COLO829 (cell line): ENCODE measurements around the gene NLGN2.
"Not testable (repeated sequence)": the region's sequence is repeated elsewhere in the genome, so short reads cannot be mapped to it uniquely, and the experiment has no call there.

Experiments used
- DNase-seq: peaks from one replicate; pipeline ENCODE4 v3.0.0; 2012; ENCODE audit warnings: low spot score

Gene NLGN2

DNA sequence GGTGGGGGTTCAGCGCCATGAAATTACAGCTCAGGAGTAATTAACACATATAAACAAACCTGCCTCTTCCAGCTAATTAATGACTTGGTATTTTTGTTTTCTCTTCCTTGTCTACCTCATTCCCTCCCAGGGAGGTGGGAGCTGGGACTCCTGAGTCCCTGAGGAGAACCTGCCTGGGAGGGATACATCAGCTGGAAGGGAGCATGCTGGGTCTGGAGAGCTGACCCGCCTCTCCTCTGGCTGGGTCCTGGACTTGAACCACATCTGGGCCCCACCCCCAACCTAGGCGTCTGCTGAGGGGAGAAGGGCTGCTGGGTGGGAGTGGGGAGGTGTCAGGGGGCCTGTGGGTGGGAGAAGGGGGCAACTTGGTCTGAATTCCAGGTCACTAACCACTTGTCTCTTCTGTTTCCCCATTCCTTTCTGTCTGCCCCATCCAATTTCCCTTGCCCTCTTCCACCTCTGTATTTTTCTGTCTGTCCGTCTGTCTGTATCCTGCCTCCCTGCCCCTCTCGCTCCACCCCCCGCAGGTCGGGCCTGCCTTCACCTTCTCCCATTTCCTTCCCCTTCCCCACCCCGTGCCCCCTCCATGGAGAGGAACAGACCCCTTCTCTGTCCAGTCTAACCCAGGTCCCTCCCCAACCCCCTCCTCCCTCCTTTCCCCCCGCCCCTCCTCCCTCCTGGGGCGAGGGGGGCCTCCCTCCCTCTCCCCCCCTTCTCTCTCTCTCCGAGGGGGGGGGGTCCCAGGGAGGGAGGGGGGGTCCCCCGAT is at the start of gene NLGN2:
Gene NLGN2, plus strand, starts transcription at position 361 of the 767 bp plus-strand sequence. CDS start 411 bp downstream, outside the sequence.
- DNase-seq = no peak

DNA sequence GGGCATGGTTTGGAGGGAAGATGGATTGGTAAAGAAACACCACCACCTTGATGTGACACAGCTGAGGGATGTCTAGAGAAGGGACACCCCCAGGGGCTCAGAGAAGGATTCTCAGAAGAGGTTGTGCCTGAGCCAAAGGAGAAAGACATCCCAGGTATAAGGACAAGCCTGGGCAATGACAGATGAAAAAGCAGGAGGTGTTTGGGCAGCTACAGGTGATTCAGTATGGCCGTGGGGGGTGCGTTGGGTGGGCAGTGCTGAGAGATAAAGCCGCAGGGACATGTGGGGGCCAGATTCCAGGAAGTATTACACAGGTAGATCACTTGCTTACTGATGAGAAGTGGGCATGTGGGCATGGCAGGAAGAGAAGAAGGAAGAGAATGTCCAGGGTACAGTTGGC is 45.7 kb upstream of the NLGN2 start:
- DNase-seq = no peak

DNA sequence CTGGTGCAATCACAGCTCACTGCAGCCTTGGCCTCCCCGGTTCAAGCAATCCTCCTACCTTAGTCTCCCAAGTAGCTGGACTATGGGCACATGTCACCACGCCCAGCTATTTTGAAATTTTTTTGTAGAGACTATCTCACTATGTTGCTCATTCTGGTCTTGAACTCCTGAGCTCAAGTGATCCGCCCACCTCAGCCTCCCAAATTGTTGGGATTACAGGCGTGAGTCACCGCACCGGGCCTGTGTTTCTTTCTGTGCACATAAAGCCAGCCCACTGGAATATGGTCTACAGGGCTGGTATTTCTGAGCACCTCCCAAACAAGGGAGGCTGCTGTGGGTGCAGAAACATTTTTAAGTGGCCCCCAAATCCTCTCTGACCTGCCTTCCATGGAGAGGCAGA is 44.3 kb upstream of the NLGN2 start:
- DNase-seq = no peak

DNA sequence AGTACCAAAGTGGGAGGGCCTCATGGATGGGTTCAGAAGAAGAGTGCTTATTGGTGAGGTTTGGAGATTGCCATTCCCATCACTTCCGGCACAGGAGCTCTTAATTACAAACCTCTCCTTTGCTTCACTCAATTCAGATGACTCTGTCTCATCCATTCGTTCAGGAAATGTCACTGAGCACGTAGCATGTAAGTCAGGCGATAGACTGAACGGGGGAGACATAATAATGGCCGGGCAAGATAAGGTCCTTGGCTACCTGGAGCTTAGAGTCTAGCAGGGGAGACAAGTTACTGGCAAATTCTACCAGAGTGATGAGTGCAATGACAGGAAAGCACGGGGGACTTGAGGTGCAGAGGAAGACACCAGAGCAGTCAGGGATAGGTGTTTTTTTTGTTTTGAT is 41.7 kb upstream of the NLGN2 start:
- DNase-seq = not testable (repeated sequence)

DNA sequence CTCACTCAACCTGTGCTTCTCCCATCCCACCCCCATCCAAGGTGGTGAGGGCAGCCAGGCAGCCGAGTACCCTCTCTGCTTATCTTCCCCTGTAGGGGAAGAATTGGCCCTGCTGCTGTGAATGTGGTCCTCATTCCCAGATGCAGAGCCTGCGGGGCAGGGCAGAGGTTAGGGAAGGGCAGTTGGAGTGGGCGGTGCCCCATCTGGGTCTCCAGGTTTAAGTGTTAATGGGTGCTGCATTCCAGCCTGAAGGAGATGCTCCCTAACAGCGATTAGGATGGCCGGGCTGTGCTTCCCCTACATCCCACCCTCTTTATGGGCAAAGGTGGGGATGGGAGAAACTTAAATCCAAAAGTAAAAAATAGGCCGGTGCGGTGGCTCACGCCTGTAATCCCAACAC is 40.6 kb upstream of the NLGN2 start:
- DNase-seq = no peak

DNA sequence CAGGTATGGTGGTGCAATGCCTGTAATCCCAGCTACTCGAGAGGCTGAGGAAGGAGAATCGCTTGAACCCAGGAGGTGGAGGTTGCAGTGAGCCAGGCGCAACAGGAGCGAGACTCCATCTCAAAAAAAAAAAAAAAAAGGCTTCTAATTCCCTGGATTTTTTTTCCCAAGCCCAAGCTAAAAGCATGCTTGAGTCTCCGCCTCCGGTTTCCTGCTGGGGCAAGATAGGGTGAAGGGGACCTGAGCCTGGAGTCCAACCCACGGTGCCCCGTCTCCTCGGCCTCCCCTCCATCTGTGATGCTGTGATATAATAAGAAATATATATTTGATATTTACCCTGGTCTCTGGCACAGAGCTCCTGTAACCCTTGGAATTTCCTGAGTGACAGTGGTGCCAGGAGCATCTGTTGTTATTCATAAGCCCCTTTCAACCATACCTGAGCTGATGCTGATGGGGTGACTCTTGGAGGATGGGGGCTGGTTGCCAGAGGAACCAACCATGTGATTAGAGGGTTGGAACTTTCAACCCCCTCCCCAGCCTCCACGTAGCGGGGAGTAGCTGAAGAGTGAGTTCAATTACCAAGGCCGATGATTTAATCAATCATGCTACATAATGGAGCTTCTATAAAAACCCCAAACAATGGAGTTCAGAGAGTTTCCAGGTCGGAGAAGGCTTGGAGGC is 39.6 kb upstream of the NLGN2 start:
- no peak for DNase-seq

DNA sequence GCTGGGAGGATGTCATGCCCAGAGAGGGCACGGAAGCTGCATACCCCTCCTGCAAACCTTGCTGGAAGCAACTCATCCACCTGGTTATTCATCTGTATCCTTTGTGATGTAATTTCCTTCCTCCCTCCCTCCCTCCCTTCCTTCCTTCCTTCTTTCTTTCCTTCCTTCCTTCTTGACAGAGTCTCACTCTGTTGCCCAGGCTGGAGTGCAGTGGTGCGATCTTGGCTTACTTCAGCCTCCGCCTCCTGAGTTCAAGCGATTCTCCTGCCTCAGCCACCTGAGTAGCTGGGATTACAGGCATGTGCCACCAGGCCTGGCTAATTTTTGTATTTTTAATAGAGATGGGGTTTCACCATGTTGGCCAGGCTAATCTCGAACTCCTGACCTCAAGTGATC is 39.0 kb upstream of the NLGN2 start:
- DNase-seq = not testable (repeated sequence)

DNA sequence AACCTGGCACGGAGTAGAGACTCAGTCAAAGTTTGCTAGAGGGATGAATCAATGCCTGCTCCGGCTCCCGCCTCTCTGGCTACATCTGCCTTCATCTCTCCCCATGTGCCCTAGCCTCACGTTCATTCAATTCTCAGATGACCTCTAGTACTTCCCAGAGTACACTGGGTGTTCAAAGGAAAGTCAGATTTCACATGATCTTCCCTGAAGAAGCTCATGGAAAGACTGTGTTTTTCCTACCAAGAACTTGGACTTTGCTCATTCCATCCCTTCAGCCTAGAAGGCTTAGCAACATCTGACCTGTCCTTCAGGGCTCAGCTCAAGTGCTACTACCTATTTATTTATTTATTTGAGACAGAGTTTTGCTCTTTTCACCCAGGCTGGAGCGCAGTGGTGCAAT is 37.8 kb upstream of the NLGN2 start:
- DNase-seq = no peak

DNA sequence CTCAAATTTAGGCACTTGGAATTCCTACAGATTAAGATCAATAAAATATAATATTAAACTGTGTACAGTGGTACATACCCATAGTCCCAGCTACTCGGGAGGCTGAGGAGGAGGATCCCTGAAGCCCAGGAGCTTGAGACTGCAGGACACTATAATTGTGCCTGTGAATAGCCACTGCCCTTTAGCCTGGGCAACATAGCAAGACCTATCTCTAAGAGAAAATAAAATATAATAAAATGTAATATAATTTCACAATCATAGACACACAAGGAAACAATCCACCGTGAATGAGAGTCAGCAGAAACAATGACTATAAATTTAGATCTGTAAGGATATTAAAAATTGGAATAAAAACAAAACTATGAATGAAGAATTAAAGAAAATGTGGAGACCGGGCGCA is 36.8 kb upstream of the NLGN2 start:
- no peak for DNase-seq

DNA sequence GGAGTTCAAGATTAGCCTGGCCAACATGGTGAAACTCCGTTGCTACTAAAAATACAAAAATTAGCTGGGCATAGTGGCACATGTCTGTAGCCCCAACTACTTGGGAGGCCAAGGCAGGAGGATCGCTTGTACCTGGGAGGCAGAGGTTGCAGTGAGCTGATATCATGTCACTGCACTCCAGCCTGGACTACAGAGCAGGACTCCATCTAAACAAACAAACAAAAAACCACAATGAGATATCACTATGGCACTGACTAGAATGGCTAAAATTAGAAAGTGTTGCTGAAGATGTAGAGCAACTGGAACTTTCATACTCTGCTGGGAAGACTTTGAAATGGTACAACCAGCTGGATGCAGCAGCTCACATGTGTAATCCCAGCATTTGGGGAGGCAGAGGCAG is 33.3 kb upstream of the NLGN2 start:
- no peak for DNase-seq

DNA sequence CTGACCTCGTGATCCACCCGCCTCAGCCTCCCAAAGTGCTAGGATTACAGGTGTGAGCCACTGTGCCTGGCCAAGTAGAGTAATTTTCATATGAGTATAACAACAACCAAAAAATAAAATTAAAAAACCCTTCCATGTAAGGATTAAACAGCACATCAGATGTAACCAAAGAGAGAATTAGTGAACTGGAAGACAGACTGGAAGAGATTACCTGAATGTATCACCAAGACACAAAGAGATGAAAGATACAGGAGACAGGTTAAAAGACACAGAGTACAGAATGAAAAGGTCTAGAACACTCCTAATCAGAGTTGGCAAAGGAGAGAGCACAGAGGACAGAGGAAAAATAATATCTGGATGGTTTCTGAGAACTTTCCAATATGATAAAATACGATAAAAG is 28.5 kb upstream of the NLGN2 start:
- no peak for DNase-seq

DNA sequence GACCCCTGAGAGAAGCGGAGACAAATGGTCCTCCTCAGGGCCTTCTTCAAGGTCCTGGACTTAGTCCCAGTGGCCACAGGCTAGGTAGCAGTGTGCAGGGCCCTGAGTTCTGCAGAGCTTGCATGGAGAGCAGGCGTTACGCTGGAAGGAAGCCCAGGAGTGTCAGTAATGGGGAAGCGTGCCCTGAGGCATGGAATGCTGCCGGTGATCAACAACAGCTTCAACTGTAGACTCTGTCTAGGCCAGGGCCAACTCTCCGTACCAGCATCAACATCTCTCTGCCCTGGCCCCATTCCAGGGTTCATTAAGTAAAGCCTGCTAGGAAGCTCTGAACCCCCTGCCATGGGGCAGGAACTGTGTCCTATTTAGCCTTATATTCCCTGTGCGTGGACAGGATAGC is 27.3 kb upstream of the NLGN2 start:
- no peak for DNase-seq

DNA sequence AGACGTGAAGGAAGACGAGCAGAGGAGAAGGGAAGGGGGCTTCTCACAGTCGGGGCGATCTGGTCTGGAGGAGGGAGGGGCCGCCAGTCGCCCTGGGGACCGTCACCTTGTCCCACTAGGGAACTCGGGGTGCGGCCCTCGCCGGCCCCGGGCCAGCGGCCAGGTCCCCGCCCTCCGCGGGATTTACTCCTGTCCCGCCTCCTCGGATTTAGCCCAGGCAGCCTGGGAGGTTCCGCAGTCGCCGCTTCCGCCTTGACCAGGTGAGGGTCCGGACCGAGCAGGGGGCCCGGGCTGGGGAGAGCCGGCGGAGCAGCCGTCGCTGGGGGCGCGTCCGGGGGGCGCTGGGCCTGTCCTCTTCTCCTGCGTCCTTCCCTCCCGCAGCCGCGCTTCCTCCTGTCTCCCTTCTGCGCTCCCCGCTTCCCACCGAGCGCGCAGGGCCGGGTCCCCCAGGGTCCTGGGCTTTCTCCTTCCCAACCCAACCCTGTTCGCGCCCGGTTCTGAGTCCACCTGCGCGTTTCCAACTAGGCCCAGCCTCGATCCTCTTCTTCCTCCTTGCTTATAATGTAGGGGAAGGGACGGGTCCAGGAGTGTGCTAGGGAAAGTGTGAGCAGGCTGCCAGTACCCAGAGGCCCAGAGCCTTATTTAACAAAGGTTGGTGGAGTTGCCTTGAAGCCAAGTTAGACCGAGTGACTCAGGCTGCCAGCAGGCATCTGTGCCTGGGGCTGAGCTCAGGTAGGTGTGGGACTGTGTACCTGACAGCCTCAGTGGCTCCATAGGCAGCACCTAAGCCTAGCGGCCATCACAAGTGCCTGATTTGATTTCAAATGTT is 26.6 kb upstream of the NLGN2 start, which contains the start of gene TNK1:
Gene TNK1, plus strand, starts transcription at position 235 of the 829 bp plus-strand sequence. CDS start 1,838 bp downstream, outside the sequence.
- DNase-seq = no peak

DNA sequence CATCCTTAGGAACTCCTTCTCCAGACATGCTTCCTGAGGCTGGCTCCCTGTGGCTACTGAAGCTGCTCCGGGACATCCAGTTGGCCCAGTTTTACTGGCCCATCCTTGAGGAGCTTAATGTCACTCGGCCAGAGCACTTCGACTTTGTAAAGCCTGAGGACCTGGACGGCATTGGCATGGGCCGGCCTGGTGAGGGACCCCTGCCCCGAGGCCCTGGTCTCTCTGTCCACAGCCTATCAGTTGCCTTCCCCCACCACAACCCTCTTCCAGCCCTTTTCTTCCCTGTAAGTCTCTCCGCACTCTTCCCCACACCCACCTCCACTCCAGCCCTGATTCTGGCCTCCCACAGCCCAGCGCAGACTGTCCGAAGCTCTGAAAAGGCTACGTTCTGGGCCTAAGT is 24.7 kb upstream of the NLGN2 start:
- DNase-seq = no peak

DNA sequence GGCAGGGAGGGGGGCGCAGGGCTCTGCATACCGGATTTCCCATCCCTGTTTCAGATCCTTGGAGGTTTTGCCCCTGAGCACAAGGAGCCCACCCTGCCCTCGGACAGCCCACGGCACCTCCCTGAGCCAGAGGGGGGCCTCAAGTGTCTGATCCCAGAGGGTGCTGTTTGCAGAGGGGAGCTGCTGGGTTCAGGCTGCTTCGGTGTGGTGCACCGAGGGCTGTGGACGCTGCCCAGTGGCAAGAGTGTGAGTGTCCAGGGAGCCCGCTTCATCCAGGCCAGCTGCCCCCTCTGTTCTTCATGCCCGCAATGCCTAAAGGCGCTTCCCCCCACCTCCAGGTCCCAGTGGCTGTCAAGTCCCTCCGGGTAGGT is 24.3 kb upstream of the NLGN2 start:
- no peak for DNase-seq

DNA sequence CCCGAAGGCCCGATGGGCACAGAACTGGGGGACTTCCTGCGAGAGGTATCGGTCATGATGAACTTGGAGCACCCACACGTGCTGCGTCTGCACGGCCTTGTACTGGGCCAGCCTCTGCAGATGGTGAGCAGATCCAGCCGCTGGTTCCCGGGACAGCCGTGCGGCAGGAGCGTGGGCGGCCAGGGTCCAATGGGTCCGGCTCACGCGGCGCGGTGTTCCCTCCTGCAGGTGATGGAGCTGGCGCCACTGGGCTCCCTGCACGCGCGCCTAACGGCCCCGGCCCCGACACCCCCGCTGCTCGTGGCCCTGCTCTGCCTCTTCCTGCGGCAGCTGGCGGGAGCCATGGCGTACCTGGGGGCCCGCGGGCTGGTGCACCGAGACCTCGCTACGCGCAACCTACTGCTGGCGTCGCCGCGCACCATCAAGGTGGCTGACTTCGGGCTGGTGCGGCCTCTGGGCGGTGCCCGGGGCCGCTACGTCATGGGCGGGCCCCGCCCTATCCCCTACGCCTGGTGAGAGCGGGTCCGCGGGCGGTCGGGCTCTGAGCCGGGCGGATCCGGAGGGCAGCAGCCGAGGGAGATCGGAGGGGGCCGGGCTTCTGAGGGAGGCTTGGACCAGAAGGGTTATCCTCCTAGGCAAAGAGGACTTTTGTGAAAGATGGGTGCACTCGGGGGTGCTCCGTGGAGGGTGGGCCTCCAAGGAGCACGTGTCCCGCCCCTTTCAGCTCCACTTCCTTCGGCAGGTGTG is 23.7 kb upstream of the NLGN2 start:
- no peak for DNase-seq

DNA sequence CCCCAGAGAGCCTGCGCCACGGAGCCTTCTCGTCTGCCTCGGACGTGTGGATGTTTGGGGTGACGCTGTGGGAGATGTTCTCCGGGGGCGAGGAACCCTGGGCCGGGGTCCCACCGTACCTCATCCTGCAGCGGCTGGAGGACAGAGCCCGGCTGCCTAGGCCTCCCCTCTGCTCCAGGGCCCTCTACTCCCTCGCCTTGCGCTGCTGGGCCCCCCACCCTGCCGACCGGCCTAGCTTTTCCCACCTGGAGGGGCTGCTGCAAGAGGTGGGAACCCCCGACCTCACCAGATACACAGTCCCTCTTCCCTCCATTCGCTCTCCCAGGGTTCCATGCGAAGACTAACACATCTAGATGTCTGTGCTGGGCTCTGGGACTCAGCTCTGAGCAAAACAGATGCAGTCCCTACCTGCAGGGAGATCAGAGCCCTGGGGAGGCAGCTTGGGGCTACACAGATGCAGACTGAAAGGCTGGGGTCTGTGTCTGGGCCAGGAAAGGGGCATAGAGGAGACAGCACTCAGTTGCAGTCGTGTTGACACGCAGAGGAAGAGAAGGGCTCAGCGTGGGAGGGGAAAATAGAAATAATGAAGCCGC is 23.1 kb upstream of the NLGN2 start:
- DNase-seq = no peak

DNA sequence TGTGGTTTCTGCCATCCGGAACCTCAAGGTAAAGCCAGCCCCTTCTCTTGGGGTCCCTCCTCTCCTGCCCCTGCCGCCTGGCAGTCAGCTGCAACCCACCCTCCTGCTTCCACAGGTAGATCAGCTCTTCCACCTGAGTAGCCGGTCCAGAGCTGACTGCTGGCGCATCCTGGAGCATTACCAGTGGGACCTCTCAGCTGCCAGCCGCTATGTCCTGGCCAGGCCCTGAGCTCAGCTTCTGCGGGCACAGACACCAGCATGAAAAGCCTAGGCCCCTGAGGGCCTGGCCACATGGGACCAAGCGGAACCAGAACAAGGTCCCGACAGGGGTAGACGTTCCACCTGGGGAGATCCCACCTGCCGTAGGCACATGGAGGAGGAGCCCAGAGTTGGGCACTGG is 18.8 kb upstream of the NLGN2 start:
- DNase-seq = no peak

DNA sequence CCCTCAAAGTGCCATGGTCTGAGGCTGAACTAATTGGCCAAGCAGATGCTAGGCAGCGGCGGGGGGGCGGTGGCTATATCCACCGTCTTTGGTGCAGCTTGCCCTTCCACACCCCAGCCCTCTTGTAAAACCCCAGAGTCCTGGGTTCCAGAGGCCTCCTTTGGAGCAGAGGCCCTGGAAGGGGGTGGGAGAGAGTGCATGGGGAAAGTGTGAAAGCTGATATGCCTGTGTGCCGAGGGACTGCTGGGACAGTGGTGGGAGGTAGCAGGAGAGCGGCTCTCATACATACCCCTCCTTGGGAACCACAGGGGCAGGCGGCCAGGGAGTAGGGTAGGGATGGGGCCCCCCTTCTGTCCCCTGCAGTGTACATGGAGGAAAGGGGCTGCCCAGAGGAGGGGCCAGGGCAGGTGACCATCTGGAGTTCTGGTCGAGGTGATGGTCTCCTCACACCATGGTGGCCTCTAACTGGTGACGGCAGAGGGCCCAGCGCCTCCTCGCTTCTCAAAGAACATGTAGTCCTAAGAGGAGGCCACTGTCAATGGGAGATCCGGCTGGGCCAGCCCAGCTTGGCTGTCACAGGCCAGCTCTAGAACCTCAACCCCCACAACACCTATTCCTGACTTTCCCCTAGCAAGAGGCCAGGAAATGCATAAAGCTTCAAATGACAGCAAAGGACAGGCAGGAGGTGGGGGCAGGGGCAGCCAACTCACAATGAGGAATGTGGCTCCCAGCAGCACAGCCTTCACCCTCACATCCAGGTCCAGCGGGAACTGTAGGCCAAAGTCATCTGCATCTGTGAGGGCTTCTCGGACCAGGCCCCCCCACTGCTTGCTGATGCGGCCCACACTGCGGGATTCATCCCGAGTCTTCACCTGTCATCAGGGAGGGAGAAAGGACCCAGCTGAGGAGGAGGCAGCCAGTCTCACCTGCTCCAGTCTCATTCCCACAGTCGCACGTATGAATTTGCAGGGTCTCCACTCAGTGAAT is 17.4 kb upstream of the NLGN2 start:
- DNase-seq = no peak

DNA sequence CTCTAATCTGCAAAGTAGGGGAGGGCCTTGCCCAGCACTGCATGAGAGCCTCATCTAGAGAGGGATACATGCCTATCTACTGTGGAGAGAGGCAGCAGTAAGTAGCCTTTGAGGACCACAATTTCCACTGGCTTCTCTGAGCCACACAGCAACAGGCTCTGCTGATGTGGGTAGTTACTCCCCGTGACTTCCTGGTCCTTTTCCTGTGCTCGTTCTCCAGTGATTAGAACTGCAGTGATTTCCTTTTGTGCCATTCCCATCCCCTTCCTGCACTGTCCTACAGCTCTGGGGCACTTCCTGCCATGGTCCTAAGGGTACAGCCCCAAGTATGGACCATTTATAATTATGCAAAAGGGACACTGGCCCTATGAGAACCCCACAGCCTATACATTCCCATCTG is 16.3 kb upstream of the NLGN2 start:
- DNase-seq = no peak
